HepG2 (cell line): ENCODE results near the gene USP10. TPM values are rescaled to one million over a fixed set of nuclear protein-coding genes. Genes with fewer than 3 reads are reported as not detected.

Experiments
- ASH2L ChIP-seq: fragments of 300-600, 200-600 bp; sonication (generic); IDR thresholded peaks from 2 replicates; pipeline ENCODE4 v1.7.0; 2017; ENCODE audit warnings: low read depth, mild to moderate bottlenecking, moderate library complexity, mixed read lengths, low read length; ENCODE audit not compliant: insufficient read length
- CEBPG ChIP-seq: IDR thresholded peaks from 2 replicates; pipeline ENCODE4 v1.6.1; 2016
- GLMP ChIP-seq: sonication (generic); formaldehyde crosslinking; IDR thresholded peaks from 2 replicates; pipeline ENCODE4 v1.9.0; 2021; ENCODE audit warnings: missing genetic modification reagents, mild to moderate bottlenecking, borderline replicate concordance
- HINFP ChIP-seq: sonication (generic); formaldehyde crosslinking; IDR thresholded peaks from 2 replicates; pipeline ENCODE4 v1.4.0; 2020; ENCODE audit warnings: low read depth, mild to moderate bottlenecking, missing genetic modification reagents
- NFE2 ChIP-seq: sonication (generic); formaldehyde crosslinking; IDR thresholded peaks from 2 replicates; pipeline ENCODE4 v1.4.0; 2020; ENCODE audit warnings: missing genetic modification reagents
- NFYB ChIP-seq: sonication (generic); formaldehyde crosslinking; IDR thresholded peaks from 2 replicates; pipeline ENCODE4 v1.4.0; 2020; ENCODE audit warnings: missing genetic modification reagents
- PBX3 ChIP-seq: sonication (generic); formaldehyde crosslinking; IDR thresholded peaks from 2 replicates; pipeline ENCODE4 v1.8.1; 2023; ENCODE audit warnings: missing genetic modification reagents, inconsistent platforms, borderline replicate concordance
- RARA ChIP-seq: IDR thresholded peaks from 2 replicates; pipeline ENCODE4 v1.6.1; 2016; ENCODE audit warnings: missing genetic modification reagents, missing compliant biosample characterization
- SIX1 ChIP-seq: sonication (generic); formaldehyde crosslinking; IDR thresholded peaks from 2 replicates; pipeline ENCODE4 v1.4.0; 2020; ENCODE audit warnings: missing genetic modification reagents, borderline replicate concordance
- THAP8 ChIP-seq: sonication (generic); formaldehyde crosslinking; IDR thresholded peaks from 2 replicates; pipeline ENCODE4 v1.5.1; 2020; ENCODE audit warnings: missing genetic modification reagents, mild to moderate bottlenecking, borderline replicate concordance
- THYN1 ChIP-seq: sonication (generic); formaldehyde crosslinking; IDR thresholded peaks from 2 replicates; pipeline ENCODE4 v1.8.1; 2023; ENCODE audit warnings: low read depth, mild to moderate bottlenecking, moderate library complexity, missing genetic modification reagents, borderline replicate concordance
- ZBTB25 ChIP-seq: IDR thresholded peaks from 2 replicates; pipeline ENCODE4 v1.6.1; 2018; ENCODE audit warnings: missing genetic modification reagents
- ZBTB33 ChIP-seq: sonication (generic); formaldehyde crosslinking; IDR thresholded peaks from 2 replicates; pipeline ENCODE4 v1.4.0; 2020; ENCODE audit warnings: missing genetic modification reagents
- ZFYVE20 ChIP-seq: sonication (generic); formaldehyde crosslinking; IDR thresholded peaks from 2 replicates; pipeline ENCODE4 v1.8.0; 2023; ENCODE audit warnings: low read depth, mild to moderate bottlenecking, moderate library complexity, missing genetic modification reagents, borderline replicate concordance
- ZNF503 ChIP-seq: sonication (generic); formaldehyde crosslinking; IDR thresholded peaks from 2 replicates; pipeline ENCODE4 v1.4.0; 2020; ENCODE audit warnings: missing genetic modification reagents
- ZNF530 ChIP-seq: sonication (generic); formaldehyde crosslinking; IDR thresholded peaks from 2 replicates; pipeline ENCODE4 v1.5.0; 2020; ENCODE audit warnings: low read depth, mild to moderate bottlenecking, missing genetic modification reagents
- ZNF83 ChIP-seq: sonication (generic); formaldehyde crosslinking; IDR thresholded peaks from 2 replicates; pipeline ENCODE4 v1.4.0; 2020; ENCODE audit warnings: missing genetic modification reagents, mild to moderate bottlenecking, borderline replicate concordance
- ZNF879 ChIP-seq: sonication (generic); formaldehyde crosslinking; IDR thresholded peaks from 2 replicates; pipeline ENCODE4 v1.8.1; 2023; ENCODE audit warnings: missing genetic modification reagents
- polyA plus RNA-seq, 8 experiments: library from polyadenylated mRNA; depleted of rRNA in 3 of 8; stranded (reverse) in 7 of 8; unstranded in 1 of 8; fragments of >200 nt; fragmentation: Illumina TruSeq in 4 of 8; extraction: Trizol in 4 of 8; gene quantifications; 2 replicates each; pipeline versions ENCODE4 v1.2.1 to v1.2.3, GENCODE V29; 2011 to 2016; ENCODE audit warnings: low read depth in 4 of 8, missing spikeins in 1 of 8, mixed read lengths in 1 of 8; ENCODE audit not compliant: insufficient read depth in 1 of 8
- total RNA-seq, 5 experiments: library from RNA; depleted of rRNA; stranded (reverse); fragments of >200 nt; fragmentation: Illumina TruSeq; extraction: Trizol; gene quantifications; 2 replicates each; pipeline ENCODE4 v1.2.3, GENCODE V29; 2016; ENCODE audit warnings: low read depth in 1 of 5

The USP10 gene
- total and polyA plus RNA-seq, 2 of the 13 experiments (the other 11 are each of a cell fraction or from before 2014, with no cell fraction given): 79.1 to 122 TPM

GRCh38 chr16:84712801-84713775 is 13.3 kb downstream of the USP10 start (continued):
- no peak; the same call in 1 of the 2 replicates for TF ChIP-seq HINFP (CRISPR knock-in tag)
- no peak for TF ChIP-seq NFYB (CRISPR knock-in tag)
- TF ChIP-seq NFE2 (CRISPR knock-in tag): no peak
- TF ChIP-seq THYN1 (CRISPR knock-in tag): no peak
- TF ChIP-seq CEBPG (CRISPR knock-in tag): no peak
- no peak for TF ChIP-seq SIX1 (CRISPR knock-in tag)
- no peak for TF ChIP-seq PBX3 (CRISPR knock-in tag)
- no peak for TF ChIP-seq THAP8 (CRISPR knock-in tag)
- no peak for TF ChIP-seq GLMP (CRISPR knock-in tag)
- TF ChIP-seq ZNF879 (CRISPR knock-in tag): no peak
- TF ChIP-seq ZBTB25 (CRISPR knock-in tag): no peak
- TF ChIP-seq RARA (CRISPR knock-in tag): no peak
- no peak for TF ChIP-seq ZNF530
- no peak for TF ChIP-seq ZFYVE20 (CRISPR knock-in tag)
- TF ChIP-seq ASH2L: peak; percentile 43
- TF ChIP-seq ZNF83 (CRISPR knock-in tag): no peak
- TF ChIP-seq ZNF503: 0 out of 2 replicates have a peak, but pooled peaks have one; percentile 44
- TF ChIP-seq ZBTB33 (CRISPR knock-in tag): peak; percentile 92
